ENCODE data around the gene DOP1B. TPM values are rescaled to one million over a fixed set of nuclear protein-coding genes. Genes with fewer than 3 reads are reported as not detected.

The DOP1B gene
- total RNA-seq, 1 experiment from 2014 or later: 31.0 TPM

- TF ChIP-seq REST (IDR thresholded peaks at IDR 0.05; ENCODE audit: insufficient read depth in 1 of 2, low read depth in 2 of 2, low read length in 1 of 2) (no peak), POLR2AphosphoS5 (IDR thresholded peaks at IDR 0.05; ENCODE audit: low read depth, low read length) (no peak), CTCF (IDR thresholded peaks at IDR 0.05) (no peak), SIN3A (IDR thresholded peaks at IDR 0.05; ENCODE audit: borderline replicate concordance, insufficient read depth, low read depth, low read length) (no peak)
- DNase-seq (ENCODE audit: low read depth, low spot score) (no peak), ATAC-seq (no peak)
- POLR2A ChIA-PET: no interaction called here
- BruUV-seq (replicated peaks): no TSS peak
- in situ Hi-C loops (cut with HindIII; ENCODE audit: low pct_unique_long_range_greater_than_20kb, low sequenced_read_pairs) (no loop called here), intact Hi-C loops (cut with micrococcal nuclease; ENCODE audit: unreplicated experiment) (no loop called here)
- CTCF ChIA-PET: no interaction called here
- no peaks in the 10 kb centered on the region for H3K36me3 ChIP-seq (ENCODE audit: control insufficient read depth, insufficient read depth, low read length)
- no peaks in the 10 kb centered on the region for H3K27me3 ChIP-seq (ENCODE audit: control insufficient read depth, insufficient read depth, low read length)
- H3K9me3 ChIP-seq (ENCODE audit: control insufficient read depth, insufficient read depth, low read depth, low read length): no peaks in the 10 kb centered on the region
- H3K4me3 ChIP-seq (ENCODE audit: low read depth in 2 of 2, low read length in 2 of 2): no peak overlapping the region
- H3K4me1 ChIP-seq (ENCODE audit: control insufficient read depth, insufficient read depth, low read length): no peaks in the 10 kb centered on the region
- H3K27ac ChIP-seq (ENCODE audit: low read length): no peak overlapping the region
Measured at GRCh38 chr21:36171336-36171735, 14.7 kb downstream of the DOP1B start.

- intact Hi-C loops (cut with micrococcal nuclease; ENCODE audit: unreplicated experiment): no loop called here
- POLR2A ChIA-PET: no interaction called here
Measured at GRCh38 chr21:36171741-36172331, 15.2 kb downstream of the DOP1B start.

More at GRCh38 chr21:36171741-36172331, 15.2 kb downstream of the DOP1B start:
- BruUV-seq (replicated peaks): no TSS peak
- H3K27ac ChIP-seq (ENCODE audit: low read length): no peak overlapping the region
- no peak for DNase-seq (ENCODE audit: low read depth, low spot score)
- CTCF ChIA-PET: no interaction called here
- no peaks in the 10 kb centered on the region for H3K4me1 ChIP-seq (ENCODE audit: control insufficient read depth, insufficient read depth, low read length)
- H3K27me3 ChIP-seq (ENCODE audit: control insufficient read depth, insufficient read depth, low read length): no peaks in the 10 kb centered on the region
- no peaks in the 10 kb centered on the region for H3K36me3 ChIP-seq (ENCODE audit: control insufficient read depth, insufficient read depth, low read length)
- H3K9me3 ChIP-seq (ENCODE audit: control insufficient read depth, insufficient read depth, low read depth, low read length): no peaks in the 10 kb centered on the region
- ATAC-seq: no peak
- TF ChIP-seq CTCF (IDR thresholded peaks at IDR 0.05): no peak
- TF ChIP-seq POLR2AphosphoS5 (IDR thresholded peaks at IDR 0.05; ENCODE audit: low read depth, low read length): no peak
- TF ChIP-seq SIN3A (IDR thresholded peaks at IDR 0.05; ENCODE audit: borderline replicate concordance, insufficient read depth, low read depth, low read length): no peak
- no peak for TF ChIP-seq REST (IDR thresholded peaks at IDR 0.05; ENCODE audit: insufficient read depth in 1 of 2, low read depth in 2 of 2, low read length in 1 of 2)
- no peak for TF ChIP-seq TCF7L2 (IDR thresholded peaks at IDR 0.05; ENCODE audit: low read depth, low read length)
- no peak overlapping the region for H3K4me3 ChIP-seq (ENCODE audit: low read depth in 2 of 2, low read length in 2 of 2)
- in situ Hi-C loops (cut with HindIII; ENCODE audit: low pct_unique_long_range_greater_than_20kb, low sequenced_read_pairs): no loop called here
